OCI-LY1 (cell line): ENCODE results near the gene SLC28A3.

Source experiments
- H2AFZ ChIP-seq: fragments of 200-600 bp; sonication (generic), shearing (Covaris generic); 2 replicates; pipeline ENCODE4 v1.6.0; 2014; ENCODE audit warnings: antibody characterized with exemption, mild to moderate bottlenecking, low read length
- H3F3A ChIP-seq: fragments of 200-600 bp; sonication (generic), shearing (Covaris generic); 2 replicates; pipeline ENCODE4 v1.6.0; 2014; ENCODE audit warnings: mild to moderate bottlenecking, antibody characterized with exemption, low read length, moderate library complexity; ENCODE audit not compliant: insufficient read depth
- H3K27ac ChIP-seq: fragments of 200-600 bp; sonication (generic); 2 replicates; pipeline ENCODE4 v1.5.1; 2014; ENCODE audit warnings: low read length, mixed run types, mild to moderate bottlenecking, low read depth; ENCODE audit not compliant: poor library complexity, severe bottlenecking
- H3K27me3 ChIP-seq: fragments of 200-600 bp; sonication (generic); 2 replicates; pipeline ENCODE4 v1.6.0; 2014; ENCODE audit warnings: antibody characterized with exemption, mild to moderate bottlenecking, low read length, moderate library complexity; ENCODE audit not compliant: insufficient read depth
- H3K36me3 ChIP-seq: fragments of 200-600 bp; sonication (generic); 2 replicates; pipeline ENCODE4 v1.6.1; 2014; ENCODE audit warnings: mild to moderate bottlenecking, antibody characterized with exemption, low read length, moderate library complexity, mixed read lengths; ENCODE audit not compliant: insufficient read depth
- H3K4me1 ChIP-seq: fragments of 200-600 bp; sonication (generic); 2 replicates; pipeline ENCODE4 v1.5.1; 2014; ENCODE audit warnings: mild to moderate bottlenecking, low read length, moderate library complexity; ENCODE audit not compliant: insufficient read depth, severe bottlenecking
- H3K4me2 ChIP-seq: fragments of 200-600 bp; sonication (generic), shearing (Covaris generic); 2 replicates; pipeline ENCODE4 v1.6.1; 2014; ENCODE audit warnings: low read length
- H3K4me3 ChIP-seq: fragments of 200-600 bp; sonication (generic); 2 replicates; pipeline ENCODE4 v1.5.1; 2014; ENCODE audit warnings: low read length, low read depth, mild to moderate bottlenecking, mixed read lengths; ENCODE audit not compliant: poor library complexity, severe bottlenecking
- H3K79me2 ChIP-seq: fragments of 200-600 bp; shearing (Covaris generic); 2 replicates; pipeline ENCODE4 v1.6.1; 2016; ENCODE audit warnings: mixed run types, low read length, mixed read lengths; ENCODE audit not compliant: insufficient read depth
- H3K9ac ChIP-seq: fragments of 200-600 bp; sonication (generic), shearing (Covaris generic); 2 replicates; pipeline ENCODE4 v1.6.1; 2014; ENCODE audit warnings: mild to moderate bottlenecking, low read length, mixed read lengths
- H3K9me2 ChIP-seq: fragments of 200-600 bp; sonication (generic), shearing (Covaris generic); 2 replicates; pipeline ENCODE4 v1.6.1; 2014; ENCODE audit warnings: low read depth, mild to moderate bottlenecking, low read length, mixed read lengths
- H3K9me3 ChIP-seq: fragments of 200-600 bp; shearing (Covaris generic); 2 replicates; pipeline ENCODE4 v1.6.1; 2014; ENCODE audit warnings: low read length, mixed read lengths
- H4K20me1 ChIP-seq: fragments of 200-600 bp; sonication (generic), shearing (Covaris generic); 2 replicates; pipeline ENCODE4 v1.6.0; 2016; ENCODE audit warnings: mild to moderate bottlenecking, low read length; ENCODE audit not compliant: insufficient read depth
- CTCF ChIP-seq: fragments of 200-600 bp; sonication (generic), shearing (Covaris generic); IDR thresholded peaks from 2 replicates; pipeline ENCODE4 v1.5.1; 2017; ENCODE audit warnings: mild to moderate bottlenecking, antibody characterized with exemption, low read length, moderate library complexity, mixed read lengths
- EZH2 ChIP-seq: fragments of 200-600 bp; sonication (generic), shearing (Covaris generic); IDR thresholded peaks from 2 replicates; pipeline ENCODE4 v1.8.0; 2017; ENCODE audit warnings: borderline replicate concordance, mixed run types, mild to moderate bottlenecking, antibody characterized with exemption, low read length, moderate library complexity, mixed read lengths

The SLC28A3 gene

DNA sequence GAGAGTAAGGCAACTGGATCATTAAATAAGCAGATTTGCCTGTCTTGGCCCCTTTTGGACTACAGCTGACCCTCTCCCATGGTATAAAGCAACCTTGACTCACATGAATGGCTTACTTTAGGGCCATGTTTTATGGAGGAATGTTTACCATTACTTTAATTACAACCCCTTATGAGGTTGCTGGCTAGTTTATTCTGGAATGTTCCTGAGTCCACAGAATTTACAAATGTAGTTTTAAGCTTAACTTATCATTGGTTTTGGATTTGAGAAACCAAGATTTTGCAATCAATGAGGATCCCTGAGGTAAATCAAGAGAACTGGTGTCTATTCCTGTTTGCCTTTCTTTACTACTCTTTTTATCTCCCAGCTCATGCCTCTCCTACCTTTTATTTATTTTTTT lies 15.7 kb downstream of the SLC28A3 start:
- Histone ChIP-seq H3K27me3 (0 out of 2 replicates have a peak, but pooled peaks cover 3% of the 10 kb centered on the region), H4K20me1 (no peaks in the 10 kb centered on the region), H3K4me3 (no peak overlapping the region), H3K9me3 (no peaks in the 10 kb centered on the region), H3K9ac (no peak overlapping the region), H2AFZ (no peak overlapping the region), H3F3A (no peaks in the 10 kb centered on the region), H3K79me2 (no peaks in the 10 kb centered on the region), H3K27ac (no peak overlapping the region), H3K9me2 (no peaks in the 10 kb centered on the region), H3K36me3 (no peaks in the 10 kb centered on the region), H3K4me1 (no peaks in the 10 kb centered on the region), H3K4me2 (no peak overlapping the region)
- no peak for TF ChIP-seq EZH2
- TF ChIP-seq CTCF, result no peak

- Histone ChIP-seq H3K4me3 (no peak overlapping the region), H3K9ac (no peak overlapping the region), H3K9me2 (no peaks in the 10 kb centered on the region), H3K36me3 (no peaks in the 10 kb centered on the region), H3K4me1 (no peaks in the 10 kb centered on the region), H4K20me1 (no peaks in the 10 kb centered on the region), H2AFZ (no peak overlapping the region), H3K79me2 (no peaks in the 10 kb centered on the region), H3K4me2 (no peak overlapping the region), H3K9me3 (no peaks in the 10 kb centered on the region), H3F3A (no peaks in the 10 kb centered on the region), H3K27me3 (0 out of 2 replicates have a peak, but pooled peaks cover 3% of the 10 kb centered on the region), H3K27ac (no peak overlapping the region)
- TF ChIP-seq CTCF (no peak), EZH2 (no peak)
Measured at GRCh38 chr9:84323858-84324257, 16.7 kb downstream of the SLC28A3 start.

GRCh38 chr9:84322828-84323227 lies 17.7 kb downstream of the SLC28A3 start:
- TF ChIP-seq CTCF (no peak), EZH2 (no peak)
- Histone ChIP-seq H3F3A (no peaks in the 10 kb centered on the region), H3K4me2 (no peak overlapping the region), H3K27me3 (0 out of 2 replicates have a peak, but pooled peaks cover 3% of the 10 kb centered on the region), H3K79me2 (no peaks in the 10 kb centered on the region), H3K9me3 (no peaks in the 10 kb centered on the region), H2AFZ (no peak overlapping the region), H3K9me2 (no peaks in the 10 kb centered on the region), H3K36me3 (no peaks in the 10 kb centered on the region), H3K27ac (no peak overlapping the region), H3K4me1 (no peaks in the 10 kb centered on the region), H3K9ac (no peak overlapping the region), H3K4me3 (no peak overlapping the region), H4K20me1 (no peaks in the 10 kb centered on the region)
